ENCODE results near the gene CORO2A.

GRCh38 chr9:98109052-98109451, 83.4 kb downstream of the CORO2A start:
- TF ChIP-seq CTCF (IDR thresholded peaks at IDR 0.05) (no peak), POLR2AphosphoS5 (IDR thresholded peaks at IDR 0.05; ENCODE audit: insufficient read depth in 1 of 2, low read depth in 1 of 2) (no peak), POLR2A (IDR thresholded peaks at IDR 0.05) (no peak)

Data from vagina (tissue), 2 donors.